WTC11 (cell line): ENCODE data around the gene CPN1. TPM values are rescaled to one million over a fixed set of nuclear protein-coding genes. Genes with fewer than 3 reads are reported as not detected.

Experiments used
- ATAC-seq: fragments of 200-7000 bp; cut with Tn5 transposase; 2 replicates; pipeline ENCODE4 v1.10.0; 2021; ENCODE audit warnings: mild to moderate bottlenecking, moderate library complexity
- CTCF ChIA-PET: fragments of 300-600 bp; sonication (Branson Sonifier 250); formaldehyde crosslinking; loops from one replicate; lab custom pipeline; 2021; ENCODE audit warnings: antibody characterized with exemption; lab: Charles Lee
- POLR2A ChIA-PET: fragments of 350-600 bp; sonication (Branson Sonifier 250); formaldehyde crosslinking; loops from one replicate; lab custom pipeline; 2021; ENCODE audit warnings: antibody characterized with exemption; lab: Charles Lee
- DNase-seq: peaks from one replicate; pipeline ENCODE4 v3.0.0; 2021; ENCODE audit warnings: low spot score
- H3K27ac Mint-ChIP-seq: 2 replicates; pipeline ENCODE4 v1.8.0; 2021; ENCODE audit warnings: mixed read lengths
- H3K27me3 Mint-ChIP-seq: 2 replicates; pipeline ENCODE4 v1.8.0; 2021; ENCODE audit warnings: low read depth, mild to moderate bottlenecking, moderate library complexity, mixed read lengths
- H3K36me3 Mint-ChIP-seq: 2 replicates; pipeline ENCODE4 v1.8.0; 2021; ENCODE audit warnings: mixed read lengths
- H3K4me1 Mint-ChIP-seq: 2 replicates; pipeline ENCODE4 v1.8.0; 2022; ENCODE audit warnings: mixed read lengths
- H3K4me3 Mint-ChIP-seq: 2 replicates; pipeline ENCODE4 v1.8.0; 2021; ENCODE audit warnings: mild to moderate bottlenecking, moderate library complexity, mixed read lengths
- H3K9me3 Mint-ChIP-seq: 2 replicates; pipeline ENCODE4 v1.8.0; 2021; ENCODE audit warnings: mixed read lengths
- ATF1 ChIP-seq: sonication (generic); formaldehyde crosslinking; IDR thresholded peaks from 2 replicates; pipeline ENCODE4 v1.8.1; 2023; ENCODE audit warnings: mild to moderate bottlenecking, moderate library complexity, missing genetic modification reagents
- CREM ChIP-seq: sonication (generic); formaldehyde crosslinking; IDR thresholded peaks from 2 replicates; pipeline ENCODE4 v1.8.1; 2022; ENCODE audit warnings: mild to moderate bottlenecking, missing genetic modification reagents, moderate library complexity
- ELF4 ChIP-seq: sonication (generic); formaldehyde crosslinking; IDR thresholded peaks from 2 replicates; pipeline ENCODE4 v1.8.1; 2022; ENCODE audit warnings: low read depth, mild to moderate bottlenecking, moderate library complexity, missing genetic modification reagents
- EMX1 ChIP-seq: fragments of 250-450 bp; sonication (Bioruptor Pico); IDR thresholded peaks from 2 replicates; pipeline ENCODE4 v1.8.0; 2021; ENCODE audit warnings: mild to moderate bottlenecking
- ERG ChIP-seq: fragments of 250-450 bp; sonication (Bioruptor Pico); IDR thresholded peaks from 2 replicates; pipeline ENCODE4 v1.8.0; 2021; ENCODE audit warnings: mild to moderate bottlenecking
- ETV6 ChIP-seq: sonication (generic); formaldehyde crosslinking; IDR thresholded peaks from 2 replicates; pipeline ENCODE4 v1.8.1; 2022; ENCODE audit warnings: mild to moderate bottlenecking, missing genetic modification reagents
- FOXJ3 ChIP-seq: sonication (generic); formaldehyde crosslinking; IDR thresholded peaks from 2 replicates; pipeline ENCODE4 v1.9.0; 2021; ENCODE audit warnings: missing genetic modification reagents, mild to moderate bottlenecking, borderline replicate concordance
- FOXP1 ChIP-seq: sonication (generic); formaldehyde crosslinking; IDR thresholded peaks from 2 replicates; pipeline ENCODE4 v1.8.0; 2022; ENCODE audit warnings: missing genetic modification reagents, mild to moderate bottlenecking, moderate library complexity, borderline replicate concordance
- HMGXB4 ChIP-seq: sonication (generic); formaldehyde crosslinking; IDR thresholded peaks from 2 replicates; pipeline ENCODE4 v1.8.1; 2023; ENCODE audit warnings: mild to moderate bottlenecking, moderate library complexity, missing genetic modification reagents
- IRF1 ChIP-seq: sonication (generic); formaldehyde crosslinking; IDR thresholded peaks from 2 replicates; pipeline ENCODE4 v1.8.0; 2023; ENCODE audit warnings: missing genetic modification reagents
- IRF2 ChIP-seq: sonication (generic); formaldehyde crosslinking; IDR thresholded peaks from 2 replicates; pipeline ENCODE4 v1.8.0; 2022; ENCODE audit warnings: low read depth, missing genetic modification reagents, borderline replicate concordance
- JAZF1 ChIP-seq: fragments of 250-450 bp; sonication (Bioruptor Pico); IDR thresholded peaks from 2 replicates; pipeline ENCODE4 v1.9.0; 2021; ENCODE audit warnings: moderate library complexity, mild to moderate bottlenecking, inconsistent platforms
- JUN ChIP-seq: sonication (generic); formaldehyde crosslinking; IDR thresholded peaks from 2 replicates; pipeline ENCODE4 v1.8.0; 2023; ENCODE audit warnings: mild to moderate bottlenecking, missing genetic modification reagents
- MAX ChIP-seq: sonication (generic); formaldehyde crosslinking; IDR thresholded peaks from 2 replicates; pipeline ENCODE4 v1.8.0; 2022; ENCODE audit warnings: mild to moderate bottlenecking, missing genetic modification reagents
- NFYB ChIP-seq: sonication (generic); formaldehyde crosslinking; conservative IDR thresholded peaks from 2 replicates; pipeline ENCODE4 v1.8.0; 2022; ENCODE audit warnings: low read depth, missing genetic modification reagents
- NR2C2 ChIP-seq: sonication (generic); formaldehyde crosslinking; IDR thresholded peaks from 2 replicates; pipeline ENCODE4 v1.8.0; 2022; ENCODE audit warnings: mild to moderate bottlenecking, missing genetic modification reagents
- RELA ChIP-seq: sonication (generic); formaldehyde crosslinking; IDR thresholded peaks from 2 replicates; pipeline ENCODE4 v1.8.1; 2022; ENCODE audit warnings: missing genetic modification reagents, mild to moderate bottlenecking, borderline replicate concordance
- TEAD1 ChIP-seq: sonication (generic); formaldehyde crosslinking; IDR thresholded peaks from 2 replicates; pipeline ENCODE4 v1.8.0; 2022; ENCODE audit warnings: mild to moderate bottlenecking, missing genetic modification reagents
- USF1 ChIP-seq: sonication (generic); formaldehyde crosslinking; IDR thresholded peaks from 2 replicates; pipeline ENCODE4 v1.8.0; 2022; ENCODE audit warnings: mild to moderate bottlenecking, missing genetic modification reagents
- ZBTB21 ChIP-seq: sonication (generic); formaldehyde crosslinking; IDR thresholded peaks from 2 replicates; pipeline ENCODE4 v1.8.1; 2023; ENCODE audit warnings: mild to moderate bottlenecking, missing genetic modification reagents, borderline replicate concordance
- ZNF219 ChIP-seq: sonication (generic); formaldehyde crosslinking; IDR thresholded peaks from 2 replicates; pipeline ENCODE4 v1.8.0; 2023; ENCODE audit warnings: missing genetic modification reagents, mild to moderate bottlenecking, borderline replicate concordance
- ZNF416 ChIP-seq: fragments of 250-450 bp; sonication (Bioruptor Pico); IDR thresholded peaks from 2 replicates; pipeline ENCODE4 v1.9.0; 2021; ENCODE audit warnings: mild to moderate bottlenecking, inconsistent platforms
- ZSCAN18 ChIP-seq: fragments of 250-450 bp; sonication (Bioruptor Pico); IDR thresholded peaks from 2 replicates; pipeline ENCODE4 v2.1.2; 2022; ENCODE audit warnings: mild to moderate bottlenecking, moderate library complexity
- total RNA-seq: library from RNA; stranded (reverse); gene quantifications from 3 replicates; pipeline ENCODE4 v1.2.3, GENCODE V29; 2021

CPN1 gene
- total RNA-seq, 1 experiment from 2014 or later, result 0.42 TPM

GRCh38 chr10:100009283-100009792 is 72.3 kb downstream of the CPN1 start:
- Mint-ChIP-seq H3K36me3 (no peaks in the 10 kb centered on the region), H3K9me3 (no peaks in the 10 kb centered on the region), H3K4me3 (peak overlapping the region; percentile 82), H3K4me1 (peaks cover 40% of the 10 kb centered on the region), H3K27ac (no peak overlapping the region), H3K27me3 (peaks cover 21% of the 10 kb centered on the region)
- ChIA-PET POLR2A (interaction anchor here (0.9 to 1.5 kb wide), 2 partner anchors 91 to 96 kb away, joined by 3 to 8 read pairs; no protein-coding TSS in a partner anchor), CTCF (interaction anchor here (0.6 to 3.7 kb wide), 28 partner anchors 9 to 231 kb away, joined by 3 to 54 read pairs (median 5); no protein-coding TSS in a partner anchor)
- TF ChIP-seq FOXJ3 (CRISPR knock-in tag) (no peak), ZSCAN18 (CRISPR knock-in tag) (no peak), TEAD1 (CRISPR knock-in tag) (peak; percentile 9; the same call in 1 of the 2 replicates), ETV6 (CRISPR knock-in tag) (no peak), ELF4 (no peak), NR2C2 (CRISPR knock-in tag) (no peak), ZNF416 (no peak)
- peak; percentile 59 for ATAC-seq
- no peak for DNase-seq

- peak overlapping the region; percentile 82 for H3K4me3 Mint-ChIP-seq
- TF ChIP-seq EMX1 (CRISPR knock-in tag) (no peak), USF1 (CRISPR knock-in tag) (no peak), JAZF1 (CRISPR knock-in tag) (no peak), IRF2 (CRISPR knock-in tag) (no peak), ATF1 (CRISPR knock-in tag) (no peak), CREM (CRISPR knock-in tag) (no peak), JUN (CRISPR knock-in tag) (no peak)
- DNase-seq (no peak), ATAC-seq (no peak)
- ChIA-PET POLR2A (interaction anchor here (0.9 to 1.5 kb wide), 2 partner anchors 90 to 95 kb away, joined by 3 to 8 read pairs; no protein-coding TSS in a partner anchor), CTCF (interaction anchor here (0.6 to 3.7 kb wide), 18 partner anchors 8 to 180 kb away, joined by 3 to 54 read pairs (median 6); no protein-coding TSS in a partner anchor)
- no peaks in the 10 kb centered on the region for H3K9me3 Mint-ChIP-seq
- peaks cover 40% of the 10 kb centered on the region for H3K4me1 Mint-ChIP-seq
- no peak overlapping the region for H3K27ac Mint-ChIP-seq
- H3K27me3 Mint-ChIP-seq, result peaks cover 21% of the 10 kb centered on the region
- no peaks in the 10 kb centered on the region for H3K36me3 Mint-ChIP-seq
These were observed 72.9 kb downstream of the CPN1 start for GRCh38 chr10:100008708-100009282.

GRCh38 chr10:100008142-100008522 is 73.5 kb downstream of the CPN1 start:
- DNase-seq, result no peak
- ChIA-PET CTCF (interaction anchor here (2.7 to 3.7 kb wide), 2 partner anchors 38 to 96 kb away, joined by 17 to 54 read pairs; no protein-coding TSS in a partner anchor), POLR2A (interaction anchor here (1.3 kb wide), 1 partner anchor 94 kb away, joined by 4 read pairs; no protein-coding TSS in a partner anchor)
- Mint-ChIP-seq H3K9me3 (0 out of 2 replicates have a peak, but pooled peaks cover 2% of the 10 kb centered on the region), H3K4me3 (peak overlapping the region; percentile 82), H3K27me3 (peaks cover 21% of the 10 kb centered on the region), H3K27ac (no peak overlapping the region), H3K4me1 (peaks cover 40% of the 10 kb centered on the region), H3K36me3 (no peaks in the 10 kb centered on the region)
- TF ChIP-seq ZBTB21 (CRISPR knock-in tag), result no peak
- TF ChIP-seq HMGXB4 (CRISPR knock-in tag), result no peak
- TF ChIP-seq MAX (CRISPR knock-in tag), result no peak
- no peak for TF ChIP-seq ETV6 (CRISPR knock-in tag)
- TF ChIP-seq ELF4, result no peak
- TF ChIP-seq ERG (CRISPR knock-in tag), result no peak
- TF ChIP-seq FOXP1 (CRISPR knock-in tag), result no peak
- TF ChIP-seq IRF1 (CRISPR knock-in tag), result no peak
- TF ChIP-seq RELA (CRISPR knock-in tag), result no peak
- no peak for TF ChIP-seq ZNF219
- TF ChIP-seq NFYB (CRISPR knock-in tag), result no peak
- no peak for TF ChIP-seq EMX1 (CRISPR knock-in tag)
- ATAC-seq, result no peak
